SJSA1 (cell line): ENCODE measurements around the gene TMEM171. TPM values are rescaled to one million over a fixed set of nuclear protein-coding genes. Genes with fewer than 3 reads are reported as not detected.
A peak's percentile ranks its signal among the peaks of the same experiment; 100 is the strongest.

Experiments
- DNase-seq, 2 experiments: peaks; one replicate each; pipeline ENCODE4 v3.0.0-alpha.2; 2015 to 2020; ENCODE audit warnings: low spot score in 2 of 2, low read depth in 1 of 2
- H3K27ac ChIP-seq: fragments of 250-450 bp; sonication (Bioruptor Pico); 2 replicates; pipeline ENCODE4 v1.5.1; 2020; ENCODE audit warnings: mild to moderate bottlenecking, moderate library complexity
- H3K27me3 ChIP-seq: fragments of 250-450 bp; sonication (Bioruptor Pico); replicated peaks from 2 replicates; pipeline ENCODE4 v1.5.1; 2020; ENCODE audit warnings: mild to moderate bottlenecking, moderate library complexity
- H3K36me3 ChIP-seq: fragments of 250-450 bp; sonication (Bioruptor Pico); 2 replicates; pipeline ENCODE4 v1.5.1; 2020; ENCODE audit warnings: mild to moderate bottlenecking
- H3K4me1 ChIP-seq: fragments of 250-450 bp; sonication (Bioruptor Pico); replicated peaks from 2 replicates; pipeline ENCODE4 v1.6.1; 2021; ENCODE audit warnings: mild to moderate bottlenecking
- H3K4me3 ChIP-seq: fragments of 250-450 bp; sonication (Bioruptor Pico); 2 replicates; pipeline ENCODE4 v1.5.1; 2020; ENCODE audit warnings: mild to moderate bottlenecking
- H3K9me3 ChIP-seq: fragments of 250-450 bp; sonication (Bioruptor Pico); replicated peaks from 2 replicates; pipeline ENCODE4 v1.5.1; 2020; ENCODE audit warnings: mild to moderate bottlenecking
- total RNA-seq: library from RNA; depleted of rRNA; stranded (reverse); fragments of >200 nt; shearing (Covaris generic); gene quantifications from 2 replicates; pipeline ENCODE4 v1.2.3, GENCODE V29; 2014

TMEM171 gene
- total RNA-seq, 1 experiment from 2014 or later, result 8.4 TPM

DNA sequence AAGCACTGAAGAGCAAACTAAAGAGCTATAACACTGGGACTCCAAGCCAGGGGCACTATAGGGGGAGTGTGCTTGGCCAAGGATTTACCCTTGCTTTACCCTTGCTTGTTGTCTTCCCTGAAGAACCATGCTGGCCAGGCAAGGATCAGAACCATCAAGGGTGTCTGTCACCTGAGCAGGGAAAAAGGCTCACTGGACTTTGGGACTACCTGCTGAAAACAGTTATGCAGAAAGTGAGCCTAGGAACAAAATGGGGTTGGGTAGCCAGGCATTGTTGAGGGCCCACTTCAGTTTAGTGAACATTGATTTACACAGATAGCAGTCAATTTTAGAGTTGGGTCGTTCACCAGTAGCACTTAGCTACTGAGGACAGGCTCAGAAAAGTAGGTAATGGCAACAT, 8.0 kb upstream of the TMEM171 start:
- Histone ChIP-seq H3K36me3 (no peaks in the 10 kb centered on the region), H3K4me3 (no peak overlapping the region), H3K4me1 (peaks cover 32% of the 10 kb centered on the region), H3K9me3 (no peaks in the 10 kb centered on the region; the same call in 1 of the 2 replicates), H3K27me3 (no peaks in the 10 kb centered on the region), H3K27ac (no peak overlapping the region)
- DNase-seq, result no peak

DNA sequence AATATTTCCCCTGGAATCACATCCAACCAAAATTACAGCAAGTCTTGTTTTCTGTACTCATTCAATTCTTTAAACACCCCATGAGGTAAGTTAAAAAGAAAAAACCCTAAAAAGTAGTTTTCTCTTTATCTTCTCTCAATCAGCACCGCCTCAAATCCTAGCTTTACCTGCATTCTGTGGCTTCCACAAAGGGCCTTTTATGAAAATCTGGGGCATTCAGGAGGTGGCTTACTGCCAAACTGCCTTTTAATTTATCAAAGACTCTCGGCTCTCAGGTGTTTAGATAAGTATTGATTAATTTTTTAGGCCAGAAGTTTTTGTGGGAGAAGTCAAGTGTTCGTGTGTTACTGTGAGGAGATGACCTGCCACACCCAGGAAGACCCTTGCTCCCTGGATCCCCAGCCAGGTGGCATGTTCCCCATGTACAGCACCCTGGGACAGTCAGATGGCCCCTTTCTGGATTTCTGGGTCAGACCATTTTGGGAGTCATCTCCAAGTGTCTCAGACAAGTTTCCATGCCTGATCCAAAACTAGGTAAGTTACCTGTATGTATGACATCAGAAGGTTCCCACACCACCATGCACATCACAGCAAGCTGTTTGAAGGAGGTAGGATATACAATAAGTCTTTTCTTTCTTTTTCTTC, 6.2 kb upstream of the TMEM171 start:
- H3K4me3 ChIP-seq, result no peak overlapping the region
- H3K4me1 ChIP-seq, result peaks cover 32% of the 10 kb centered on the region
- no peaks in the 10 kb centered on the region for H3K9me3 ChIP-seq
- no peak overlapping the region for H3K27ac ChIP-seq
- no peaks in the 10 kb centered on the region for H3K27me3 ChIP-seq
- DNase-seq, result no peak
- H3K36me3 ChIP-seq, result no peaks in the 10 kb centered on the region

DNA sequence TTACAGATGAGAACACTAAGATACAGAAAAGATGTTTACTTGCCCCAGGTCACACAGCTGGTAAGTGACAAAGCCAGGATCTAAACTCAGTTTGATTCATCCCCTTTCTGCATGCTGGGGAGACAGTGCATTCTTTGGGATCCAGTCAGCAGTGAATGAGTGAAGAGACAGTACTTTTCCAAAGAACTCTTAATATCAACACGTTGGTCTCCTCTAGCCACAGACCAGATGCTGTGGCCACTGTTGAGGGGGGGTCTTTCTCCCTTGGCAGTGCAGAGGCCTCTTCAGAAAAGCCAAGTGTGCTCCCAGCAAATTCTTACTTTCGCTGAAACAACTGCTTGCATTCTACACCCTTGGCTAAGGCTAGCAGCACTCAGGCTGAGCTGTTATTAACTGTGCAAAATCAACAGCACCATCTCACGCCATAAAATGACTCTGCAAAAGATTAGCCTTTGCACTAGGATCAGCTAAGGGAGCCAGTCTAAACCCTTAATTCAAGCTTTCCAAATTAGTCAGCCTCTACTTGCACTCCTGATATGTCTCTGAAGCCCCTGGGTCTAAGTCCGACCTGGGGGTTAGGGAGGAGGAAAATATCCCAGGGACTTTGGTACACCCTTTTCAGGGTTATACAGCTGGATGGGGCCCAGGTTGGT, 4.8 kb upstream of the TMEM171 start:
- H3K36me3 ChIP-seq, result no peaks in the 10 kb centered on the region
- DNase-seq, result peak; percentile 85 to 92
- H3K9me3 ChIP-seq, result no peaks in the 10 kb centered on the region
- H3K27ac ChIP-seq, result peak overlapping the region; percentile 60
- peaks cover 39% of the 10 kb centered on the region for H3K4me1 ChIP-seq
- no peak overlapping the region for H3K4me3 ChIP-seq
- no peaks in the 10 kb centered on the region for H3K27me3 ChIP-seq

DNA sequence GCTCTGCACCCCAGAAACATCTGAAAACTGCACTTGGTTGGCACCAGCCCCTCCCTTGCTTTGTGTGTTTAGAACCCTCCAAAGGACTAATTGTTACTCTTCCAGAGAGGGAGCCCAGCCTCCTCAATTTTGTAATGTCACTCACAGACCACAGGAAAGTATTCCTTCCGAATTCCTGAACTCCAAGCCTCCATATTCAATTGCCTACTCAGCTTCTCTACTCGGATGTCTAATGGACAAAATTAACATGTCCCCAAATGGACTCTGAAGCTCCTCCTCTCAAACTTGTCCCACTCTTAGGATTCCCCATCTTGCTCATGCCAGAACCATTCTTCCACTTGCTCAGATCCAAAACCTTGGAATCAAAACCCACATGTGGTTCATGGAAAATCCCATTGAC, 3.9 kb upstream of the TMEM171 start:
- Histone ChIP-seq H3K4me3 (no peak overlapping the region), H3K27me3 (no peaks in the 10 kb centered on the region), H3K36me3 (no peaks in the 10 kb centered on the region), H3K27ac (peak overlapping the region; percentile 60), H3K9me3 (no peaks in the 10 kb centered on the region), H3K4me1 (peaks cover 49% of the 10 kb centered on the region)
- DNase-seq, result no peak

DNA sequence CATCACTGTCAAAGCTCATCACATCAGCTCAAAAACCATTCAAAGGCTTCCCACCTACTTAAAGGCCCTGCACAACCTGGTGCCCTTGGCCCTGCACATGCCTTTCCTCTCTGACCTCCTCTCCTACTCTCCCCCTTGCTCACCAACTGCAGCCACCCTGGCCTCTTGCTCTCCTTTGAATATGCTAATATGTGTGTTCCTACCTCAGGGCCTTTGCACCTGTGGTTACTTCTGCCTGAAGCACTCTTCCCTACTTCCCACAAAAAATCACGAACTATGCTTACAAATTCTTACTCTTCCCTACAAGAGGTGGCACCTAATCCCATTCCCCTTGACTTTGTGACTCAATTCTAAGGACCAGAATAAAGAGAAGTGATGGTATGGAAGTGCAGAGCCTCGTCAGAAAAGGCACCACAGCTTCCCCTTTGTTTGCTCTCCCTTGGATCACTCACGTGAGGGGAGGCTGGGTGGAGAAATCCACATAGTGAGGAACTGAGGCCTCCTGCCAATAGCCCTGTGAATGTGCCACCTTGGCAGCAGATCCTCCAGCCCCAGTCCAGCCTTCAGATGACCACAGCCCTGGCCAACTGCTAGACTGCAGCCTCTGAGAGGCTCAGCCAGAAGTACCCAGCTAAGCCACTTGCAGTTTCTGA, 3.2 kb upstream of the TMEM171 start:
- H3K27me3 ChIP-seq, result no peaks in the 10 kb centered on the region
- no peak for DNase-seq
- no peaks in the 10 kb centered on the region for H3K9me3 ChIP-seq
- no peaks in the 10 kb centered on the region for H3K36me3 ChIP-seq
- no peak overlapping the region for H3K27ac ChIP-seq
- no peak overlapping the region for H3K4me3 ChIP-seq
- H3K4me1 ChIP-seq, result peaks cover 56% of the 10 kb centered on the region

DNA sequence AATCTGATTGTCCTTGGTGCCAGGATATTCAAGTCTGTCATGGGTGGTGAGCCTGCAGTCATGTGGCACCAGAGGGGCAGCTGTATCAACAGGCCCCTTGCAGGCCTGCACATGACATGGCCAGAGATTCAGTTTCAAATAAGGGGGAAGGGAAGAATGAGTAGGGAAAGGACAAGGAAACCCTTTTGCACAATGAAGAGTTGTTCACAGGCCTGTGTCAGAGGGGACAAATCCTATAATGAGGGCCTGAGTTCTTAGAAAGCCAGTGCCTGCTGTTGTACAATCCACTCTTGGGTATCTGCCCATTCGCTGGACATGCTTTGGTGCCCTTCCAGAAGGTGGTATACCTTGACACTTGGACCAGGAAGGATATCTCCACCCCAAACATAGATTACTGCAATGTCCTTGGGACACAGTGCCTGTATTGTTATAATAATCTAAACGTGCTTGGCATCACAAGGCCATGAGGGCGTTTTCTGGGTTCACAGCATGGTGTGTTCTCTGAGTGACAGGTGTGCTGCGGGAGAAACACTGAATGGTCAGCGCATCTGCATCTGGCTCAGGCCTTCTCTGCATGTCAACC, 1.9 kb upstream of the TMEM171 start:
- peaks cover 68% of the 10 kb centered on the region for H3K4me1 ChIP-seq

DNA sequence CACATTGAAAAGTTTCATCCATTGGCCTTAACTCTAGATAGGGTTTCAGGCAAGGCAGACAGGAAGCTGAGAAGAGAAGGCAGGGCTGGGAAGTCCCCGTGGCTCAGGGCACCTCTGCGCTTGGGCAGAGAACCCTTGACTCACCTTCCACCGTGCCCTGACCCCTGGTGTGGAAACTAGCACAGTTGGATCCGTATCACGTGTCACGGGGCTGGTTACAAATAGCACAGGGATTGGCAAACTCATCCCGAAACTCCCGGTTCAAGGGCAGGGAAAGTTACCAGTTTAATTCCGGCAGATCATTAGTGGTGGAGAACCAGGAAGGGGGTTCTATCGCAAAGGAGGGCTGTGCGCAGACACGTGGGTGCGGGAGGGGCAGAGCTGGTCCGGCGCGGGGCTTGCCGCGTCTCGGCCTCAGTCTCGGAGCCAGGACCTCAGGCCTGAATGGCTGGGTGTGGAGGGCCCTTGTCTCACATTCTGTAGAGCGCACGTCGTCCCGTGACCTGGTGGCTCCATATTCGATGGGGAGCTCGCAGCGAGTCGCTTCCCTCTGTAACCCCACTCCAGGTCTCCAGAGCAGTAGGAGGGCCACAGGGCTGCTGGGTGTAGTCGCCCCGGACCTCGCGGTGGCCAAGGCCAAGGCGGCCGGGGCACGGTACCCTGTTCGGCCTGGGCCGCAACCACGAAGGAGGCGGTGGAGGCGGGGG, 771 bp upstream of the TMEM171 start:
- H3K4me1 ChIP-seq, result peaks cover 63% of the 10 kb centered on the region
- H3K36me3 ChIP-seq, result peaks cover 9% of the 10 kb centered on the region; the same call in 1 of the 2 replicates
- no peaks in the 10 kb centered on the region for H3K9me3 ChIP-seq
- H3K27ac ChIP-seq, result no peak overlapping the region
- H3K4me3 ChIP-seq, result no peak overlapping the region
- no peaks in the 10 kb centered on the region for H3K27me3 ChIP-seq
- DNase-seq, result no peak

More for the DNA sequence above, 1.9 kb upstream of the TMEM171 start:
- Histone ChIP-seq H3K36me3 (peaks cover 2% of the 10 kb centered on the region; the same call in 1 of the 2 replicates), H3K9me3 (no peaks in the 10 kb centered on the region), H3K27ac (no peak overlapping the region), H3K27me3 (no peaks in the 10 kb centered on the region), H3K4me3 (no peak overlapping the region)
- DNase-seq, result no peak

DNA sequence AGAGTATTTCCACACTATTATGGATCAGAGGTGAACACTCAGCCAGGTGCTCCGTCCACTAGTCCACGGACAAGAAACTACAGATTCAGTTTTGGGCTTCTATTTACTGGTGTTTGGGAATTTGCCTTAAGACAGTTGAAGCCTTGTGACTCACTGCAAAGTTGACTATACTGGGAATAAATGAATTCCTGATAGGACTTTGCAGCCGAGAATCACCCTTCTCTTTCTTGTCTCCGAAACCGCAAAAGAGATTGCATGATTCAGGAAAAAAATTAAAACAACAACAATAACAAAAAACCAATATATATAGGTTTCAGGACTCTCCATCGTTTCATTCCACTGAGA, 716 bp downstream of the TMEM171 start:
- Histone ChIP-seq H3K9me3 (no peaks in the 10 kb centered on the region), H3K27ac (peak overlapping the region; percentile 14; the same call in 1 of the 2 replicates)

DNA sequence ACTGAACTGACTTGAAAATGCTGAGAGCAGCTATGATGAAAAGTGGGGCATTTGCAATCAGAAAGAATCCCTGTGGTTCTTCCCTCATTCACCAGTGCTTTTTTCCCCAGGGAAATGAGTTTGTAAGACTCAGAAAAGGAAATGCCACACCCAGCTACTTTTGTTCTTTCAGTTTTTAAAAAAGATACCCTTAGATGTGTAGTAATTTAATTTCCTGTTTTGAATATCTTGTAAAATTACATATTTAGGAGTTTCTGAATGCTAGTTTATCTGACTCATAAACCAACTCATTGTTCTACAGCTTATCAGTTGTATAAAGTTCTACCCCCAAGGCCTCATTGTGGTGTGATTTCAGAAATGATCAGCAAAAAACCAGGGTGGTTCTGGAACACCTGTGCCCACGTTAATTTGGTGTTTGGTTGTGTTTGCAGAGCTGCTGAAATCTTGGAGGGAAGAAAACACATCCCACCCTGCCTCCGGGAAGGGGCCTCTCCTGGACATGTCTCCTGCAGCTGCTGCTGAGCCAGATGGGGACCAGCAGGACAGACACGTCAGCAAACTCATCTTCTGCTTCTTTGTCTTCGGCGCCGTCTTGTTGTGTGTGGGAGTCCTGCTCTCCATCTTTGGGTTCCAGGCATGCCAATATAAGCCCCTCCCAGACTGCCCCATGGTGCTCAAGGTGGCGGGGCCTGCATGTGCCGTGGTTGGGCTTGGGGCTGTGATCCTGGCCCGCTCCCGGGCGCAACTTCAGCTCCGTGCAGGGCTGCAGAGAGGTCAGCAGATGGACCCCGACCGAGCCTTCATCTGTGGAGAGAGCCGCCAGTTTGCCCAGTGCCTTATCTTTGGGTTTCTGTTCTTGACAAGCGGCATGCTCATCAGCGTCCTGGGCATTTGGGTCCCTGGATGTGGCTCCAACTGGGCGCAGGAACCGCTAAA, 2.8 kb downstream of the TMEM171 start:
- no peaks in the 10 kb centered on the region for H3K9me3 ChIP-seq
- H3K4me3 ChIP-seq, result no peak overlapping the region
- H3K27me3 ChIP-seq, result no peaks in the 10 kb centered on the region
- H3K4me1 ChIP-seq, result peaks cover 39% of the 10 kb centered on the region
- H3K27ac ChIP-seq, result peak overlapping the region; percentile 54
- peak; percentile 42 to 52 for DNase-seq
- H3K36me3 ChIP-seq, result peaks cover 9% of the 10 kb centered on the region

More for the DNA sequence above, 716 bp downstream of the TMEM171 start:
- H3K27me3 ChIP-seq, result no peaks in the 10 kb centered on the region
- peak in 1 of 2 experiments; percentile 31 for DNase-seq
- peaks cover 50% of the 10 kb centered on the region for H3K4me1 ChIP-seq
- peak overlapping the region; percentile 62 for H3K4me3 ChIP-seq
- H3K36me3 ChIP-seq, result peaks cover 9% of the 10 kb centered on the region; the same call in 1 of the 2 replicates

DNA sequence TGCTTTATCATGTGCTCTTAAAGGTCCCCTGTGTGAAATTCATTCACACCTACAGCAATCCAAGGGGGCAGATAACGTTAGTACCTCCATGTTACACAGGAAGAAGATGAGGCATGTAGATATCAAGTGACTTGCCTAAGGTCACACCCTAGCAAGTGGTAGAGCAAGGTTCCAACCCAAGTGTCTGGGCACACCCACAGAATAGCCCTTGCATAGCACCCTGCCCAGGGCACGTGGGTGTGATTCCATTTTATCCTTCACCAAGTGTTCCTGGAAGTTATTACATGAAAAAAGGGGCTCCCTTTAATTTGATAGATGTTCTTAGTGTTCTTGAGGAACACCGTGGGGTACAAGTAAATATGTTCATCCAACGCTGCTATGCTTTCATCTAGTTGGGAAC, 4.9 kb downstream of the TMEM171 start:
- Histone ChIP-seq H3K27ac (no peak overlapping the region), H3K36me3 (peaks cover 17% of the 10 kb centered on the region), H3K4me1 (peaks cover 34% of the 10 kb centered on the region), H3K27me3 (no peaks in the 10 kb centered on the region), H3K9me3 (no peaks in the 10 kb centered on the region), H3K4me3 (no peak overlapping the region)
- DNase-seq, result no peak

DNA sequence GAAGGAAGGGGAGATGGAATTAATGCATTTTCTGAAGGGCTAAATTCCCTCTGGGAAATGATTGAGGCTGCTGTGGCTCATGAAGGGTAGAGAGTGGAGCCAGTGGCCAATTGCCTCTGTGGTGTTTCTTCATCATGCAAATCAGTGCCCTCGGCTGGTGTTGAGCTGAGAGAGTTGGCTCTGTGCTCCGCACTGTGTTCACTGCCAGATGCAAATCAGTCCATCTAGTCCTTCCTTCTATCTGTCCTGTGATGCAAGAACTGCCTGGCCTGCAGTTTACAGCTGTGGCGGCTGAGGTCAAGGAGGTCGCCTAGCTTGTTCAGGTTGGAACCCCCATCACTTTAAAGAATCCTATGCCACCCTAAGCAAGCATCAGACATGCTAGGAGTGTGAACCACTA, 6.0 kb downstream of the TMEM171 start:
- H3K27me3 ChIP-seq, result no peaks in the 10 kb centered on the region
- H3K4me1 ChIP-seq, result peaks cover 23% of the 10 kb centered on the region
- H3K9me3 ChIP-seq, result no peaks in the 10 kb centered on the region
- H3K4me3 ChIP-seq, result no peak overlapping the region
- no peak for DNase-seq
- H3K36me3 ChIP-seq, result peaks cover 17% of the 10 kb centered on the region
- H3K27ac ChIP-seq, result no peak overlapping the region

DNA sequence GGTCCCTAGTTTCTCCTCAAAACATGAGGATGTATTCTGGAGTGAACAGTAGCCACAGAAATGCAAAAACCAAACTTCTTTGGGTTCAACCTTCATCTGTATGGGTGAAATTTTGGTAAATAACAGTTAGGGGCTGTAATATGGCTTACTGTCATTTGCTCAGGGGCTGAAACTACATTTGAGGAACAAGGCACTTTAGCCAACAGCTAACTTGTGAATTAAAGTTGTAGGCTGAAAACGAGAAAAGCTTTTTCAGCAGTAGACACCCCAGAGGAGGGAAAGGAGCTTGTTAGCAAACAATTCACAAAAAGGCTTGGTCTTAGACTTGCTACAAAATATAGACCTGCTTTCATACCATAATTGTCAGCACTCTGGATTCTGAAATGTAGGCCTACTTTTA, 6.6 kb downstream of the TMEM171 start:
- H3K4me3 ChIP-seq, result no peak overlapping the region
- no peaks in the 10 kb centered on the region for H3K9me3 ChIP-seq
- DNase-seq, result no peak
- peaks cover 17% of the 10 kb centered on the region for H3K4me1 ChIP-seq
- H3K27me3 ChIP-seq, result no peaks in the 10 kb centered on the region
- H3K36me3 ChIP-seq, result peaks cover 19% of the 10 kb centered on the region
- no peak overlapping the region for H3K27ac ChIP-seq

DNA sequence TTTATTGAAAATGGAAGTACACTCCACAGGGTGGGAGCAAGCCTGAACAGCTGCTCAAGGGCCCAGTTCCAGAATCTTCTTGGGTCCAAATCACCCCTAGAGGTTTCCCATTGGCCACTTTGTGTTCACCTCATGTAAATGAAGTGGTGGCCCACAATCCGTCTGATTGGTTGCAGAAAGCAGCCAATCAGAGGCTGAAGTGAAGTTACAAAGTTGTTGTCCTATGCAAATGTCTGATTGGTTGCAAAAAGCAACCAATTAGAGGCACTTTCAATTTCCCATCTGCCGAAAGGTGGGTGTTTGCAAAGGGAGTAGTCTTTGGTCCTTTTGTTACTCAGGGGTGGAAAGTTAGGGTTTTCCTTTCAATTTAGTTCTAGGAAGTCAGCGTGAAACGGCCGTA, 8.8 kb downstream of the TMEM171 start:
- no peak overlapping the region for H3K27ac ChIP-seq
- no peak overlapping the region for H3K4me3 ChIP-seq
- peaks cover 4% of the 10 kb centered on the region; the same call in 1 of the 2 replicates for H3K4me1 ChIP-seq
- H3K27me3 ChIP-seq, result no peaks in the 10 kb centered on the region
- no peak for DNase-seq
- peaks cover 13% of the 10 kb centered on the region for H3K36me3 ChIP-seq
- H3K9me3 ChIP-seq, result no peaks in the 10 kb centered on the region
